Astrocyte (in vitro differentiated cells and primary cell): ENCODE measurements around the gene AVEN. TPM values are rescaled to one million over a fixed set of nuclear protein-coding genes. Genes with fewer than 3 reads are reported as not detected.
A peak's percentile ranks its signal among the peaks of the same experiment; 100 is the strongest.

Source experiments
- DNase-seq: peaks from one replicate; pipeline ENCODE4 v3.0.0-alpha.2; 2010; ENCODE audit warnings: low read depth
- FAIRE-seq: peaks from 2 replicates; lab custom pipeline; 2011; peaks lifted over from hg19 to GRCh38; lab: Jason Lieb, UNC
- H2AFZ ChIP-seq: 2 replicates; pipeline ENCODE4 v1.6.0; 2012; ENCODE audit warnings: low read depth, low read length, inconsistent platforms
- H3K27ac ChIP-seq: 2 replicates; pipeline ENCODE4 v1.5.1; 2011; ENCODE audit warnings: low read depth, low read length, inconsistent platforms
- H3K27me3 ChIP-seq: 2 replicates; pipeline ENCODE4 v1.6.0; 2011; ENCODE audit warnings: low read length, inconsistent platforms; ENCODE audit not compliant: insufficient read depth
- H3K36me3 ChIP-seq: 2 replicates; pipeline ENCODE4 v1.5.1; 2011; ENCODE audit warnings: low read length, inconsistent platforms; ENCODE audit not compliant: insufficient read depth
- H3K4me1 ChIP-seq: 2 replicates; pipeline ENCODE4 v1.5.1; 2011; ENCODE audit warnings: low read length, inconsistent platforms; ENCODE audit not compliant: insufficient read depth
- H3K4me2 ChIP-seq: 2 replicates; pipeline ENCODE4 v1.6.0; 2012; ENCODE audit warnings: low read length, inconsistent platforms
- H3K4me3 ChIP-seq: 2 replicates; pipeline ENCODE4 v1.5.1; 2011; ENCODE audit warnings: low read depth, mild to moderate bottlenecking, low read length, inconsistent platforms; ENCODE audit not compliant: insufficient read depth
- H3K79me2 ChIP-seq: 2 replicates; pipeline ENCODE4 v1.6.0; 2012; ENCODE audit warnings: mild to moderate bottlenecking, low read length, inconsistent platforms; ENCODE audit not compliant: insufficient read depth
- H3K9ac ChIP-seq: 2 replicates; pipeline ENCODE4 v1.6.0; 2012; ENCODE audit warnings: mild to moderate bottlenecking, low read length, inconsistent platforms
- H3K9me3 ChIP-seq: 2 replicates; pipeline ENCODE4 v1.5.1; 2012; ENCODE audit warnings: low read depth, mild to moderate bottlenecking, low read length, inconsistent platforms; ENCODE audit not compliant: insufficient read depth
- H4K20me1 ChIP-seq: 2 replicates; pipeline ENCODE4 v1.6.0; 2012; ENCODE audit warnings: low read length, inconsistent platforms; ENCODE audit not compliant: insufficient read depth
- H3K27ac Mint-ChIP-seq: one replicate; pipeline ENCODE4 v1.8.0; 2021; ENCODE audit warnings: mild to moderate bottlenecking, mixed read lengths; ENCODE audit not compliant: unreplicated experiment
- H3K27me3 Mint-ChIP-seq: one replicate; pipeline ENCODE4 v1.8.0; 2021; ENCODE audit warnings: low read depth, mixed read lengths; ENCODE audit not compliant: unreplicated experiment
- H3K36me3 Mint-ChIP-seq: one replicate; pipeline ENCODE4 v1.8.0; 2021; ENCODE audit warnings: low read depth, mixed read lengths; ENCODE audit not compliant: unreplicated experiment
- H3K4me1 Mint-ChIP-seq: one replicate; pipeline ENCODE4 v1.8.0; 2021; ENCODE audit warnings: low read depth, mixed read lengths; ENCODE audit not compliant: unreplicated experiment
- H3K4me3 Mint-ChIP-seq: one replicate; pipeline ENCODE4 v1.8.0; 2021; ENCODE audit warnings: mild to moderate bottlenecking, moderate library complexity, mixed read lengths; ENCODE audit not compliant: unreplicated experiment
- H3K9me3 Mint-ChIP-seq: one replicate; pipeline ENCODE4 v1.8.0; 2021; ENCODE audit warnings: mild to moderate bottlenecking, mixed read lengths; ENCODE audit not compliant: unreplicated experiment
- EZH2 ChIP-seq: IDR thresholded peaks from 2 replicates; pipeline ENCODE4 v1.6.1; 2012; ENCODE audit warnings: mild to moderate bottlenecking, low read length, inconsistent platforms; ENCODE audit not compliant: insufficient read depth
- total RNA-seq: library from RNA; stranded (reverse); gene quantifications from 2 replicates; pipeline ENCODE4 v1.2.1, GENCODE V29; 2021
- TF ChIP-seq, protein P1 (sequence below): IDR thresholded peaks from 2 replicates; pipeline ENCODE4 v1.5.1; 2011; ENCODE audit warnings: low read depth, mild to moderate bottlenecking, inconsistent platforms, low read length, moderate library complexity; ENCODE audit not compliant: insufficient read depth

Gene AVEN
- total RNA-seq, 1 donor from 2014 or later: 34.1 TPM

DNA sequence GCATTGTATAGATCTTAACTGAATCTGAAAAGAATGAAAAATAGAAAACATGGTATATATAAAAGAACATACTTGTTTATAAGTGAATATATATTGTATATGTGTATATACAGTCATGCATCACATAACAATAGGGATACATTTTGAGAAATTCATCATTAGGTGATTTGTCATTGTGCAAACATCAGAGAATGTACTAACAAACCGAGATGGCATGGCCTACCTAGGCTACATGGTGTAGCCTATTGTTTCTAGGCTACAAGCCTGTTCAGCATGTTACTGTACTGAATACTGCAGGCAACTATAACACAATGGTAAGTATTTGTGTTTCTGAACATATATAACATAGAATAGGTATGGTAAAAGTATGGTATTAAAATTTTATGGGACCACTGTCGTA, 135.3 kb downstream of the AVEN start:
- Mint-ChIP-seq H3K27me3 (no peaks in the 10 kb centered on the region), H3K4me3 (no peak overlapping the region), H3K4me1 (peaks cover 16% of the 10 kb centered on the region), H3K27ac (no peak overlapping the region), H3K9me3 (no peaks in the 10 kb centered on the region), H3K36me3 (peaks cover 3% of the 10 kb centered on the region)
- H3K36me3 ChIP-seq: no peaks in the 10 kb centered on the region
- H3K27ac ChIP-seq: no peak overlapping the region
- peaks cover 16% of the 10 kb centered on the region for H4K20me1 ChIP-seq
- no peak overlapping the region for H2AFZ ChIP-seq
- no peaks in the 10 kb centered on the region for H3K27me3 ChIP-seq
- DNase-seq (no peak), FAIRE-seq (no peak)
- H3K4me2 ChIP-seq: no peak overlapping the region
- peaks cover 3% of the 10 kb centered on the region for H3K79me2 ChIP-seq
- H3K9ac ChIP-seq: no peak overlapping the region
- TF ChIP-seq, protein P1, sequence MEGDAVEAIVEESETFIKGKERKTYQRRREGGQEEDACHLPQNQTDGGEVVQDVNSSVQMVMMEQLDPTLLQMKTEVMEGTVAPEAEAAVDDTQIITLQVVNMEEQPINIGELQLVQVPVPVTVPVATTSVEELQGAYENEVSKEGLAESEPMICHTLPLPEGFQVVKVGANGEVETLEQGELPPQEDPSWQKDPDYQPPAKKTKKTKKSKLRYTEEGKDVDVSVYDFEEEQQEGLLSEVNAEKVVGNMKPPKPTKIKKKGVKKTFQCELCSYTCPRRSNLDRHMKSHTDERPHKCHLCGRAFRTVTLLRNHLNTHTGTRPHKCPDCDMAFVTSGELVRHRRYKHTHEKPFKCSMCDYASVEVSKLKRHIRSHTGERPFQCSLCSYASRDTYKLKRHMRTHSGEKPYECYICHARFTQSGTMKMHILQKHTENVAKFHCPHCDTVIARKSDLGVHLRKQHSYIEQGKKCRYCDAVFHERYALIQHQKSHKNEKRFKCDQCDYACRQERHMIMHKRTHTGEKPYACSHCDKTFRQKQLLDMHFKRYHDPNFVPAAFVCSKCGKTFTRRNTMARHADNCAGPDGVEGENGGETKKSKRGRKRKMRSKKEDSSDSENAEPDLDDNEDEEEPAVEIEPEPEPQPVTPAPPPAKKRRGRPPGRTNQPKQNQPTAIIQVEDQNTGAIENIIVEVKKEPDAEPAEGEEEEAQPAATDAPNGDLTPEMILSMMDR: no peak
- no peak for TF ChIP-seq EZH2
- H3K4me1 ChIP-seq: peaks cover 13% of the 10 kb centered on the region
- H3K4me3 ChIP-seq: no peak overlapping the region
- no peaks in the 10 kb centered on the region for H3K9me3 ChIP-seq

DNA sequence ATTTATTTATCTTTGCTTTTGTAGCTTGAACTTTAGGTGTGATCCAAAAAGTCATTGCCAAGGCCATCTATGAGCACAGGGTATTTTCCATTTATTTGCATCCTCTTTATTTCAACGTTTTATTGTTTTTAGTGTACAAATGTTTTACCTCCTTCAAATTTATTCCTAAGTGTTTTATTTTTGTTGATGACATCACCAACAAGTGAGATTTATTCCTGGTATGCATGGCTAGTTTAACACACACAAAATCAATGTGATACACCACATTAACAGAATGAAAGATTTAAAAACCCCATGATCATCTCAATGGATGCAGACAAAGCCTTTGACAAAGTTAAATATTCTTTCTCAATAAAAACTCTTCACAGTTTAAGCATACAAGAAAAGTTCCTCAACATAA, 137.0 kb downstream of the AVEN start:
- no peak overlapping the region for H3K4me3 ChIP-seq
- Mint-ChIP-seq H3K27me3 (no peaks in the 10 kb centered on the region), H3K27ac (no peak overlapping the region), H3K9me3 (no peaks in the 10 kb centered on the region), H3K36me3 (peaks cover 3% of the 10 kb centered on the region), H3K4me3 (no peak overlapping the region), H3K4me1 (peaks cover 10% of the 10 kb centered on the region)
- no peak overlapping the region for H3K27ac ChIP-seq
- H3K4me1 ChIP-seq: no peaks in the 10 kb centered on the region
- no peak overlapping the region for H3K9ac ChIP-seq
- no peak for DNase-seq
- no peak overlapping the region for H3K4me2 ChIP-seq
- FAIRE-seq: peak; percentile 5
- H2AFZ ChIP-seq: no peak overlapping the region
- H3K9me3 ChIP-seq: no peaks in the 10 kb centered on the region
- H3K79me2 ChIP-seq: peaks cover 3% of the 10 kb centered on the region
- H4K20me1 ChIP-seq: peaks cover 16% of the 10 kb centered on the region
- no peaks in the 10 kb centered on the region for H3K27me3 ChIP-seq
- TF ChIP-seq, protein P1: no peak
- no peak for TF ChIP-seq EZH2
- H3K36me3 ChIP-seq: no peaks in the 10 kb centered on the region

DNA sequence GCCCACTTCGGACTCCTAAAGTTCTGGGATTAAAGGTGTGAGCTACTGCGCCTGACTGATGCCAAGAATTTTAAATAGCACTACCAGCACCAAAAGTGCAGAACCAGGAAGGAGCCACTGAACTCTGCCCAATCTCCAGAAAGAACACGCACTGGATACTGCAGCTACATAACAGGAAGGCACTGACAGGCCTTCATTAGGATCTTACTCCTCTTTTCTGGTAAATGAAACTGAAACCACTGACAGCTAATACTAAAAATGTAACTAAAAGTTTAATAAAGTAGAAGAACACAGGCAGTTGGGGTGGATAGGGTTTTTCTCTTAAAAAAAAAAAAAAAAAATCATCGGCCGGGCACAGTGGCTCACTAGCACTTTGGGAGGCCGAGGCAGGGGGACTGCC, 144.8 kb downstream of the AVEN start:
- H2AFZ ChIP-seq: no peak overlapping the region
- H3K27me3 Mint-ChIP-seq: no peaks in the 10 kb centered on the region

More for the DNA sequence above, 144.8 kb downstream of the AVEN start:
- Histone ChIP-seq H3K27me3 (no peaks in the 10 kb centered on the region), H3K9me3 (no peaks in the 10 kb centered on the region), H3K4me3 (no peak overlapping the region), H3K4me1 (no peaks in the 10 kb centered on the region), H3K79me2 (peaks cover 3% of the 10 kb centered on the region), H3K36me3 (no peaks in the 10 kb centered on the region), H3K9ac (no peak overlapping the region), H4K20me1 (peaks cover 23% of the 10 kb centered on the region), H3K4me2 (no peak overlapping the region), H3K27ac (no peak overlapping the region)
- H3K27ac Mint-ChIP-seq: no peak overlapping the region
- TF ChIP-seq, protein P1: no peak
- DNase-seq (no peak), FAIRE-seq (no peak)
- H3K4me1 Mint-ChIP-seq: peaks cover 14% of the 10 kb centered on the region
- no peak overlapping the region for H3K4me3 Mint-ChIP-seq
- no peaks in the 10 kb centered on the region for H3K36me3 Mint-ChIP-seq
- peaks cover 1% of the 10 kb centered on the region for H3K9me3 Mint-ChIP-seq
